ENCODE data around the gene SLC6A7. TPM values are rescaled to one million over a fixed set of nuclear protein-coding genes. Genes with fewer than 3 reads are reported as not detected.

SLC6A7 gene
- total RNA-seq, 1 donor from 2014 or later: not detected

DNA sequence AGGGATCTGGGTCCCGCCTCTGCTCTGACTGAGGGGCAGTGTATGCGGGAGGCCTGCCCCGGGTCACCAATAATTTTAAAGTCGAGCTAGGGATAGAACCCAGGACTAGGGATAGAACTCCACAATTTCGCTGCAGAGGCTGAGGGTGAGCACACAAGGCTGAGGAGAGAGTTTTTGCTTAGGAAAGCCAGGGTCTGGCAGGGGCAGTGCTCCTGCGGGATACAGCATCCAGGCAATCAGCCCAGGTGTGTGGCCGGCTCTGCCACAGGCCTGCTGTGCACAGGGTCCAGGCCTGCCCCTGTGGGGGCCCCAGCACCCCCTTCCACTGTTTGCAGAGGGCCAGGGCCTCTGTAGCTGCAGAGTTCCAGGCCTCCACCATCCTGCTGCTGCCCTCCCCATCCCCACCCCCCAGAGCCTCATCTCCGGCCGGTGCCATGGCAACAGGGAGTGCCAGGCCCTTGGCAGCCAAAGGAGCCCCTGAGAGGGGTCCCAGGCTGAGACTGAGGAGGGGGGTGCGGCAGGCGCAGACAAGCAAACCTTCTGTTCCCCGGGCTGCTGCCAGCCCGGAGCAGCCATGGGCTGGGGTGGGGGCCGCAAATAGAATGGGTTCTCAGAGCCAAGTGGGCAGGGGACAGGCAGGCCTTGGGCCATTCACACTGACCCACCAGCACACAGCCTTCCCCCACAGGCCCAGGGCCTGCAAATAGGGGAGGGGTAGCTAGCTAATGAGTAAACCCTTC lies 42.8 kb upstream of the SLC6A7 start:
- peaks cover 12% of the 10 kb centered on the region for H3K4me1 Mint-ChIP-seq (ENCODE audit: low read depth, unreplicated experiment)
- TF ChIP-seq, protein P1, sequence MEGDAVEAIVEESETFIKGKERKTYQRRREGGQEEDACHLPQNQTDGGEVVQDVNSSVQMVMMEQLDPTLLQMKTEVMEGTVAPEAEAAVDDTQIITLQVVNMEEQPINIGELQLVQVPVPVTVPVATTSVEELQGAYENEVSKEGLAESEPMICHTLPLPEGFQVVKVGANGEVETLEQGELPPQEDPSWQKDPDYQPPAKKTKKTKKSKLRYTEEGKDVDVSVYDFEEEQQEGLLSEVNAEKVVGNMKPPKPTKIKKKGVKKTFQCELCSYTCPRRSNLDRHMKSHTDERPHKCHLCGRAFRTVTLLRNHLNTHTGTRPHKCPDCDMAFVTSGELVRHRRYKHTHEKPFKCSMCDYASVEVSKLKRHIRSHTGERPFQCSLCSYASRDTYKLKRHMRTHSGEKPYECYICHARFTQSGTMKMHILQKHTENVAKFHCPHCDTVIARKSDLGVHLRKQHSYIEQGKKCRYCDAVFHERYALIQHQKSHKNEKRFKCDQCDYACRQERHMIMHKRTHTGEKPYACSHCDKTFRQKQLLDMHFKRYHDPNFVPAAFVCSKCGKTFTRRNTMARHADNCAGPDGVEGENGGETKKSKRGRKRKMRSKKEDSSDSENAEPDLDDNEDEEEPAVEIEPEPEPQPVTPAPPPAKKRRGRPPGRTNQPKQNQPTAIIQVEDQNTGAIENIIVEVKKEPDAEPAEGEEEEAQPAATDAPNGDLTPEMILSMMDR (IDR thresholded peaks at IDR 0.05; ENCODE audit: partially characterized antibody, unreplicated experiment): no peak
- DNase-seq: no peak
- H3K27me3 Mint-ChIP-seq (ENCODE audit: unreplicated experiment): peaks cover 7% of the 10 kb centered on the region
- H3K9me3 Mint-ChIP-seq (ENCODE audit: unreplicated experiment): peaks cover 3% of the 10 kb centered on the region
- no peaks in the 10 kb centered on the region for H3K36me3 Mint-ChIP-seq (ENCODE audit: unreplicated experiment)
- H3K4me3 Mint-ChIP-seq (ENCODE audit: unreplicated experiment): no peak overlapping the region
- no peak overlapping the region for H3K27ac Mint-ChIP-seq (ENCODE audit: unreplicated experiment)

- Mint-ChIP-seq H3K36me3 (ENCODE audit: unreplicated experiment) (no peaks in the 10 kb centered on the region), H3K27me3 (ENCODE audit: unreplicated experiment) (peaks cover 7% of the 10 kb centered on the region), H3K4me1 (ENCODE audit: low read depth, unreplicated experiment) (peaks cover 14% of the 10 kb centered on the region), H3K9me3 (ENCODE audit: unreplicated experiment) (peaks cover 3% of the 10 kb centered on the region), H3K27ac (ENCODE audit: unreplicated experiment) (no peak overlapping the region), H3K4me3 (ENCODE audit: unreplicated experiment) (no peak overlapping the region)
- no peak for DNase-seq
- TF ChIP-seq, protein P1 (IDR thresholded peaks at IDR 0.05; ENCODE audit: partially characterized antibody, unreplicated experiment): no peak
Observed at GRCh38 chr5:150147670-150148069, 42.2 kb upstream of the SLC6A7 start.

GRCh38 chr5:150148117-150148927 lies 41.5 kb upstream of the SLC6A7 start:
- Mint-ChIP-seq H3K4me1 (ENCODE audit: low read depth, unreplicated experiment) (peaks cover 14% of the 10 kb centered on the region), H3K27ac (ENCODE audit: unreplicated experiment) (no peak overlapping the region), H3K27me3 (ENCODE audit: unreplicated experiment) (peaks cover 7% of the 10 kb centered on the region), H3K4me3 (ENCODE audit: unreplicated experiment) (no peak overlapping the region), H3K36me3 (ENCODE audit: unreplicated experiment) (no peaks in the 10 kb centered on the region), H3K9me3 (ENCODE audit: unreplicated experiment) (peaks cover 3% of the 10 kb centered on the region)
- DNase-seq: no peak
- TF ChIP-seq, protein P1 (IDR thresholded peaks at IDR 0.05; ENCODE audit: partially characterized antibody, unreplicated experiment): no peak

- peaks cover 19% of the 10 kb centered on the region for H3K4me1 Mint-ChIP-seq (ENCODE audit: low read depth, unreplicated experiment)
- TF ChIP-seq, protein P1 (IDR thresholded peaks at IDR 0.05; ENCODE audit: partially characterized antibody, unreplicated experiment): no peak
- no peaks in the 10 kb centered on the region for H3K36me3 Mint-ChIP-seq (ENCODE audit: unreplicated experiment)
- peaks cover 6% of the 10 kb centered on the region for H3K9me3 Mint-ChIP-seq (ENCODE audit: unreplicated experiment)
- H3K27me3 Mint-ChIP-seq (ENCODE audit: unreplicated experiment): peaks cover 11% of the 10 kb centered on the region
- DNase-seq: no peak
- no peak overlapping the region for H3K4me3 Mint-ChIP-seq (ENCODE audit: unreplicated experiment)
- H3K27ac Mint-ChIP-seq (ENCODE audit: unreplicated experiment): no peak overlapping the region
Observed at GRCh38 chr5:150149618-150150017, 40.2 kb upstream of the SLC6A7 start.
